GM21423 (cell line): ENCODE data around the gene HSF5.
"Not testable (repeated sequence)": the region's sequence is repeated elsewhere in the genome, so short reads cannot be mapped to it uniquely, and the experiment has no call there.

ENCODE experiments used
- ATAC-seq: cut with Tn5 transposase; IDR thresholded peaks from one replicate; pipeline ENCODE4 v1.9.1; 2021; ENCODE audit warnings: mild to moderate bottlenecking, moderate library complexity; ENCODE audit not compliant: unreplicated experiment

Gene HSF5

GRCh38 chr17:58516644-58517377 lies 28.6 kb upstream of the HSF5 start:
- no peak for ATAC-seq

GRCh38 chr17:58515286-58515685 lies 27.1 kb upstream of the HSF5 start:
- ATAC-seq: no peak

GRCh38 chr17:58514770-58515157 lies 26.6 kb upstream of the HSF5 start:
- no peak for ATAC-seq

DNA sequence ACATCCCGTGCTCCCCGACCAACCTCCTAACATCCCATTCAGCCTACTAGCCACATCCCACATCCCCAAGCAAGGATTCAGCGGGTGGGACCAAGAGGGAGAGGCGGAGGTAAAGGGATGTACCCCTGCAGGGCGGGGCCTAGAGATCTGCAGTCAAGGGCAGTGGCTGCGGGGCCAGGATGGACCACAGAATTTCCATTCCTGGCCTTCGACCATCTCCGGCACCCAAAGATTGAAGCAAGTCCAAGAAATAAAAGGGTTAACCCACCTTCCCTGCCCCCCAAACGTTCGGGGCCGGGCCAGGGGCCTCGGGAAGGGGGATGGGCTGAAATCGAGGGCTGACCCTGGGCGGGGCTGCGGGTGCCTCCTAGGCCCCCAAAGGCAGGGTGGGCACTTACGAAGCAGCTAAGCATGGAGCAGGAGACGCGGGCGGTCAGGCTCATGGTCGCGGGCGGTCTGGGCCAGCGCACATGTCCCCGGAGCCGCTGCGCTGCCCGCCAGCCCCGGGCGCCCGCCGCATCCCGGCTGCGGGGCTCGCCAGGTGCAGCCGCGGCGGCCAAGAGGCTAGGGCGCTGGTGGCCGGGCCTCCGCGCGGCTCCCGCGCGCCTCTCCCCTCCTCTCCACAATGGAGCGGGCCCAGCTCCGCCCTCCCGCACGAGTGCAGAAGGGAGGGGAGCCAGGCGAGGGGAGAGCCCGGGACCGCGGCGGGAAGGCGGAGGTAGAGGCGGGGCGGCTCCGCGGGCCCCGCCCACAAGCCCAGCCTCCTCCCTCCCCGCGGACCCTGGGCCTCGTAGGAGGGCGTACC lies 26.0 kb upstream of the HSF5 start, which contains the start of gene MTMR4:
Gene MTMR4, minus strand, starts transcription at position 674 of the 805 bp plus-strand sequence. Its CDS starts 231 bp downstream, at position 443.
- no peak for ATAC-seq

- ATAC-seq: no peak
Observed at GRCh38 chr17:58513267-58513964, 25.2 kb upstream of the HSF5 start.

- ATAC-seq: no peak
Observed at GRCh38 chr17:58510075-58510474, 21.9 kb upstream of the HSF5 start.

GRCh38 chr17:58508341-58509067 lies 20.3 kb upstream of the HSF5 start:
- ATAC-seq: no peak

DNA sequence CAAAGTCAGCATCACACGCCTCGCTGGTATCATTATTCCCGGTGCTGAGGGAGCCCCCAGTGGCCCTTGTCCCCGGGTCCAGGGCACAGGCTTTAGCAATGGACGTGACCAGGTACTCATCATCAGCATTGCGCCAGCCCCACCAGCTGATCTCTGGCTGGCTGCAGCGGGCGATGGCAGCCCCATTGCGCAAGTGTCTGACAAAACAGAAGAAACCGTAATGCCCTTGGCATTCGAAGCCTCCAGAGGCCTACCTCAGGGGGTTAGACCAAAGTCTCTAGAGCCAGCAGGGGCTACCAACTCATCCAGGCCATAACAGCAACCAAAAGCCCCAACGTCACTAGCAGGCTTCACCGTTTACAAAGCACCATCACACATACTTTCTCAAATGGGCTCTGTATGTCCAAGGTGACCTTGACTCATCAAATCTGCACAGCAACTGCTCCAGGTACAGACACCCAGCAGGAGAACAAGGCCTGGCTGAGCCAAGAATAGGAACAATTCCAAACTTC lies 19.0 kb upstream of the HSF5 start:
- ATAC-seq: no peak

DNA sequence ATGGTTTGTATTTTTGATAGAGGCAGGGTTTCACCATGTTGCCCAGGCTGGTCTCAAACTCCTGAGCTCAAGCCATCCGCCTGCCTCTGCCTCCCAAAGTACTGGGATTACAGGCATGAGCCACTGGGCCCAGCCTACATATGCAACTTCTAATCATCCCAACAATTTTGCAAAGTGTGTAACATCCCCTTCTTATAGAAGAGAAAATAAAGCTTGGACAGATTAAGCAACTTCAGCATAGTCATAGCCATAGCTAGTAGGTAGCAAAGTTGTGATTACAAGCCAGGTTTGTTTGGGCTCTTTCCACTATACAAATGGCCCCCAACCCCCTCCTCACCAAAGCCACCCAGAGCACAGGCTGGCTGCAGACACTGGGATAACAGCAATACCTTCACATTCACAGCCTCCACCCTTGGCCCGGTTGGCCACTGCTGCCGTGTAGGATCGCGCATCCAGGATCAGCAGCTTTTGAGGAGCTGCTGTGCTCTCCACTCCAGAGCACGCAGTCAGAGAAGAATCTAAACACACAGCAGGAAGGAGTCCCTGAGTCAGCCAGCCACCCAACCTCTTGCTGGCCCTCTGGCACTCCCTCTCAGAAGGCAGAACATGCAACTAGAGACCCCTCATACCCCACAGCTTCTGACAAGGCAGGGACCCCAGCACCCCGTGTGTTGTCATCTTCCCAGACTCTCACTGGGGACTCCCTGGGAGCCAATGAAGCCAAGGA lies 18.3 kb upstream of the HSF5 start:
- no peak for ATAC-seq

DNA sequence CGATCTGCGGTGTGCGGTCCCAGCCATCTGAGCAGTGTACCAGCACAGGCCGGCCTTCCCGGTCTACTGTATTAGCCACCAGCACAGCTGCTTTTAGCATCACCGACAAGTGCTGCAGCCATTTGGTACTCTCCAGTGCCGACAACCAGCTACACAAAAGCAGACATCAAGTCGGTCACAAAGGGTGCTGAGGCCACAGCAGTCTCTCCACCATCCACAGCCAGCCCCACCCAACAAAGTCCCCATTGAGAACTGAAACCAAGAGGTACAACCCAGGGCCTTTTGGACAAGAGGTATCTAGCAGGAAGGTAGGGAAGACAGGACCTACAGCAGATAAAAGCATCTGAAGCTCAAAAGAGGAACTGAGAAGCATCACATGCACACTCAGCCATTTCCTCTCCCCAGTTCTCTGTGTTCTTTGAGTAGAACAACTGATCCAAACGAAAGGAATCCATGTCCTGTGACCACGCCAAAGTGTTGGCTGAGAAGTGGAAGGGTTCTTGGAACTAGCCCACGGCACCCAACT lies 16.7 kb upstream of the HSF5 start:
- ATAC-seq: peak; percentile 91

- no peak for ATAC-seq
Observed at GRCh38 chr17:58503866-58504265, 15.7 kb upstream of the HSF5 start.

- not testable (repeated sequence) for ATAC-seq
Observed at GRCh38 chr17:58503134-58503533, 14.9 kb upstream of the HSF5 start.

DNA sequence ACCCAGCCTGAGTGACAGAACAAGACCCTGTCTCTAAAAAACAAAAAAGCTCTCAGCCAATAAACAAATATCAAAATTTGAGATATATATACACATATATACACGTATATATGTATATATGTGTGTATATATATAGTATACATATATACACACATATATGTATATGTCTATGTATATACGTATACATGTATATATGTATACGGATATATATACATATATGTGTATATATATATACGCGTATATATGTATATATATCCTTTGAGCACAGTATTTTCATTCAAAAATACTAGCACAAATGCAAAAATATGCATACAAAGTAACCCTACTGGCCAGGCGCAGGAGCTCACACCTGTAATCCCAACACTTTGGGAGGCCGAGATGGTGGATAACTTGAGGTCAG lies 13.2 kb upstream of the HSF5 start:
- ATAC-seq: no peak

DNA sequence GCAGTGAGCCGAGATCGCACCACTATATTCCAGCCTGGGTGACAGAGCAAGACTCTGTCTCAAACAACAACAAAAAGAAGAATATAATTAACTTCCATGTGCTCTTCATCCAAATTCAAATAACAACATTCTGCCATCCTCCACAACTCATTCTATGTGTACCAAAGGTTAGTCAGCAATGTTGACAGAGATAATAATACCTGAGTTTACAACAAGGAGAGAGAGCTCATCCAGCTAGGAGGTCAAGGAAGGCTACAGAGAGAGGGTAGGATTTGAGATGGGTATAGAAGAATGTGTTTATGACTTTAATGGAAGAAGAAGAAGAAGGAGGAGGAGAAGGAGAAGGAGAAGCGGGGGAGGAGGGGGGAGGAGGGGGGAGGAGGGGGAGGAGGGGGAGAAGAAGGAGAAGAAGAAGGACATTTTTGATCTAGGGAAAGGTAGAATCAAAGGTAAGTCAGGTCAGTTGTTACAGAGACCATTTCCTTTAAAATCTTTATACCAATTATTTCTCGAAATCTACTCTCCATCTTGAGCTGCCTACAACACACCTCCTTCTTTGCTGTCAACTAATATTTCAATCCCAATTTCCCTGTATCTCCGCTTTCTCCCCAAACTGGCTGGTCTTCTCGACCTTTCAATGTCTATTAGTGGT lies 10.1 kb upstream of the HSF5 start:
- ATAC-seq: no peak

DNA sequence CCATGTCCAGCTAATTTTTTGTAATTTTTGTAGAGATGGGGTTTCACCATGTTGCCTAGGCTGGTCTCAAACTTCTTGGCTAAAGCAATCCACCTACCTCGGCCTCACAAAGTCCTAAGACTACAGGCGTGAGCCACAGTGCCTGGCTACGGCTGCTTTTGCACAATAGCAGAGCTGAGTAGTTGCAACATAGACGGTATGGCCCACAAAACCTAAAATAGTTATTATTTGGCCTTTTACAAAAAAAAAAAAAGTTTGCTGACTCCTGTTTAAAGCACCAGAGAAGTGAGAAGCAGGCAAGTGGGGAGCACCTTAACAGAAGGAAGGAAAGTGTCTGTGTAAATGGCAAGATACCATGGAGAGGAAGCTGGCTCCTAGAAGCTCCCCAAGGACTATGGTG lies 5.3 kb upstream of the HSF5 start:
- ATAC-seq: no peak

DNA sequence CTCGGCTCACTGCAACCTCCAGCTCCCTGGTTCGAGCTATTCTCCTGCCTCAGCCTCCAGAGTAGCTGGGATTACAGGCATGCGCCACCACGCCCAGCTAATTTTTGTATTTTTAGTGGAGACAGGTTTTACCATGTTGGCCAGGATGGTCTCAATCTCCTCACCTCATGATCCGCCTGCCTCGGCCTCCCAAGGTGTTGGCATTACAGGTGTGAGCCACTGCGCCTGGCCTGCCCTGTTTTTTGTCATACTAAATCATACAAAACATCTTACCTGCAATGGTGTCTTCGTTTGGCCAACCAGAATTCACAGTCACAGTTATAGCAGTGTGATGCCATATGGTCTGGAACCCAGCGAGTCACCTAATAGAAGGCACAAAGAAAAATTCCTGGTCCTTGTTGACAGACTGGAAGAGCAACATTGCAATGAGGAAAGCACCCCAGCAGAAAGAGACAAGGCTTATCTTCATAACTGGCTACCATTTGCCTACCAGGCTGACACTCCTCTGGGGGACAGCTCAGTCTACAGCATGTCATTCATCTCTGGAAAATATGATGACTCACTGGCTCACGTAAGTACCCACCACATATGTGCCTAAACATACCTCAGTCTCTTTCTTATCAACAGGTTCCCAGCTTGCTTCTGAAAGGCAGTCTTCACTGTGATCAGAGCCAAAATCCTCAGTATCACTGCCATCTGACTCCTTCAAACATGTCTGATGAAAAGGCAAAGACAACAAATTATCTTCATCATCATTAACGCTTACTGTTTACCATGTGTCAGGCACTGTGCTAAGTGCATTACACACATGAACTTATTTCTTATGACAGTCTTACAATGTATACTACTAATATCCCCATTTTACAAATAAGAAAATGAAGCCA lies 4.3 kb upstream of the HSF5 start:
- no peak for ATAC-seq

- ATAC-seq: no peak
Observed at GRCh38 chr17:58491510-58492045, 3.4 kb upstream of the HSF5 start.

GRCh38 chr17:58488428-58488890 lies 251 bp upstream of the HSF5 start:
- no peak for ATAC-seq
